ENCODE results near the gene SLC49A4. TPM values are rescaled to one million over a fixed set of nuclear protein-coding genes. Genes with fewer than 3 reads are reported as not detected.

Gene SLC49A4
- polyA plus RNA-seq, 1 experiment: 16.4 TPM

DNA sequence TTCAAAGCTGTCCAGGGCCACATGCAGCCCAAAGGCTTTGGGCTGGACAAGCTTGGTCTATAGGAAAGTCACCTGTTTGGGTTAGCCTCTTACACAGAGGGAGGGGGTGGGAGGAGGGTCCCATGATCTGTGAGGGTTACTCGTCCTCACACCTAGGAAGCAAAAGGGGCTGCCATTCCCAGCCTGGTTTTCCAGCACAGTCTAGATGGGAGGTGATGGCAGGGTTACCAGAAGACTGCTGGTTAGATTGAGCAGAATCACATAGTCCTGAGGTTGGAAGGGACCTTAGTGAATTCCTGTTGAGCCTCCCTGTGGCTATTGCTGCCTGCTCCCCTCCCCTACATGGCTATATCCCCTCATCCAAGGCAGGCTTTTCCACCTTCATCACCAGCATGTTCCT is 130.9 kb downstream of the SLC49A4 start:
- POLR2A ChIA-PET: interaction anchor here (0.6 kb wide), 1 partner anchor 28 kb away, joined by 5 read pairs; no protein-coding TSS in a partner anchor
- no peak overlapping the region for H3K27ac ChIP-seq (ENCODE audit: low read depth, low read length)
- no peak for DNase-seq (ENCODE audit: low read depth, low spot score)
- CTCF ChIA-PET: interaction anchor here (2.1 kb wide), 1 partner anchor 16 kb away, joined by 9 read pairs; no protein-coding TSS in a partner anchor
- H3K4me3 ChIP-seq (ENCODE audit: low read depth, low read length): no peak overlapping the region
- H3K27me3 ChIP-seq (ENCODE audit: control insufficient read depth, insufficient read depth, low read length): peaks cover 68% of the 10 kb centered on the region
- TF ChIP-seq CTCF (IDR thresholded peaks at IDR 0.05; ENCODE audit: low read depth, low read length): no peak
- no peaks in the 10 kb centered on the region for H3K9me3 ChIP-seq (ENCODE audit: control insufficient read depth, insufficient read depth, low read length)

- POLR2A ChIA-PET: no interaction called here
- Histone ChIP-seq H3K9me3 (ENCODE audit: control insufficient read depth, insufficient read depth, low read length) (no peaks in the 10 kb centered on the region), H3K4me3 (ENCODE audit: low read depth, low read length) (no peak overlapping the region), H3K27me3 (ENCODE audit: control insufficient read depth, insufficient read depth, low read length) (peaks cover 63% of the 10 kb centered on the region), H3K27ac (ENCODE audit: low read depth, low read length) (no peak overlapping the region)
- CTCF ChIA-PET: interaction anchor here (2.1 kb wide), 1 partner anchor 16 kb away, joined by 9 read pairs; no protein-coding TSS in a partner anchor
- no peak for TF ChIP-seq CTCF (IDR thresholded peaks at IDR 0.05; ENCODE audit: low read depth, low read length)
- no peak for DNase-seq (ENCODE audit: low read depth, low spot score)
These were observed 131.5 kb downstream of the SLC49A4 start for GRCh38 chr3:122926322-122926721.

- Histone ChIP-seq H3K27ac (ENCODE audit: low read depth, low read length) (no peak overlapping the region), H3K4me3 (ENCODE audit: low read depth, low read length) (no peak overlapping the region), H3K27me3 (ENCODE audit: control insufficient read depth, insufficient read depth, low read length) (peaks cover 58% of the 10 kb centered on the region), H3K9me3 (ENCODE audit: control insufficient read depth, insufficient read depth, low read length) (no peaks in the 10 kb centered on the region)
- POLR2A ChIA-PET: no interaction called here
- no peak for DNase-seq (ENCODE audit: low read depth, low spot score)
- CTCF ChIA-PET: interaction anchor here (2.1 kb wide), 1 partner anchor 15 kb away, joined by 9 read pairs; no protein-coding TSS in a partner anchor
- no peak for TF ChIP-seq CTCF (IDR thresholded peaks at IDR 0.05; ENCODE audit: low read depth, low read length)
These were observed 131.9 kb downstream of the SLC49A4 start for GRCh38 chr3:122926811-122927210.

- Histone ChIP-seq H3K9me3 (ENCODE audit: control insufficient read depth, insufficient read depth, low read length) (no peaks in the 10 kb centered on the region), H3K4me3 (ENCODE audit: low read depth, low read length) (no peak overlapping the region), H3K27ac (ENCODE audit: low read depth, low read length) (no peak overlapping the region), H3K27me3 (ENCODE audit: control insufficient read depth, insufficient read depth, low read length) (peaks cover 52% of the 10 kb centered on the region)
- POLR2A ChIA-PET: no interaction called here
- TF ChIP-seq CTCF (IDR thresholded peaks at IDR 0.05; ENCODE audit: low read depth, low read length): no peak
- DNase-seq (ENCODE audit: low read depth, low spot score): no peak
- CTCF ChIA-PET: interaction anchor here (2.1 kb wide), 1 partner anchor 14 kb away, joined by 9 read pairs; no protein-coding TSS in a partner anchor
These were observed 132.9 kb downstream of the SLC49A4 start for GRCh38 chr3:122927726-122928125.

DNA sequence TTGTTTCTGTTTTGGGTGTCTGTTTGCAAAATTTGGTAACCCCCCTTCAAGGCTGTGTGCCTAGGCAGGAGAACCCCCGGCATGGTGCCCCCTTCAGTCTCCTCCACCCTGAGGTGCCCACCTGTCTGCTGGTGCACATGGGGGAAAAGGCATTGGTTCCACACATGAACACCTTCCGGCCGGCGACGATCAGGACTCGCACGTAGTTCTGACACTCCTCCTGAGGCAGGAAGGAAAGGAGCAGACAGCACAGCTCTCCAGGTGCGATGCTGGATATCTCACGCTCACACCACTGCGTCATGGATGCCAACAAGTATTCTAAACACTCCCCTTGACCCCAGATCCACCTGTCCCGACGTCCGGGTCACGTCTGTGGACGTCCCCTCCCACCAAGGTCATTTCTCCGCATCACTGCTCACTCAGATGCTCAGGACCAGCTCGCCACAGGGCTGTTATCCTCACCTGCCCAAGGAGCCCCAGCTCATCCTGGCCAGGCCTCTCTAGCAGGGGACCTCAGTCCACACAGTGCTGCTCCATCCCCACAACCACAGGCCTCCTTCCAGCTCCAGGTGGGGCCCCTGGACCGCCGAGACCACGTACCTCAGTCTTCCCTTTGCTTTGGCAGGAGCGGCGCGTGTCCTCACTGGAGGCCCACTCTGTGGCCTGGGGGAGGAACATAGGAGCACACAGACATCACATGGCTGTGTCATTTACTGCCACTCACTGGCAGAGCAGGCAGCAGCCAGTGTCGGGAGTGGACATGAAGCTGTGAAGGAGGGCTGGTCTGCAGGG is 133.7 kb downstream of the SLC49A4 start:
- Histone ChIP-seq H3K27ac (ENCODE audit: low read depth, low read length) (no peak overlapping the region), H3K4me3 (ENCODE audit: low read depth, low read length) (no peak overlapping the region), H3K9me3 (ENCODE audit: control insufficient read depth, insufficient read depth, low read length) (no peaks in the 10 kb centered on the region), H3K27me3 (ENCODE audit: control insufficient read depth, insufficient read depth, low read length) (peaks cover 44% of the 10 kb centered on the region)
- DNase-seq (ENCODE audit: low read depth, low spot score): no peak
- ChIA-PET POLR2A (no interaction called here), CTCF (interaction anchor here (2.2 kb wide), 1 partner anchor 14 kb away, joined by 6 read pairs; no protein-coding TSS in a partner anchor)
- TF ChIP-seq CTCF (IDR thresholded peaks at IDR 0.05; ENCODE audit: low read depth, low read length): no peak

Data from AG04450 (cell line).